Anterior cingulate cortex (tissue), 58 donors: ENCODE results near the gene SEC23IP.

Experiments
- DNase-seq, 58 donors: peaks; one replicate each; lab custom pipeline; 2025; lab: John Stamatoyannopoulos, UW

The SEC23IP gene

GRCh38 chr10:119931871-119932270, 39.3 kb downstream of the SEC23IP start:
- no peak for DNase-seq

GRCh38 chr10:119932631-119933030, 40.1 kb downstream of the SEC23IP start:
- no peak for DNase-seq

GRCh38 chr10:119933179-119933578, 40.6 kb downstream of the SEC23IP start:
- peak in 3 of 58 donors; percentile 14 to 34 (median 33) for DNase-seq

GRCh38 chr10:119940487-119940886, 48.0 kb downstream of the SEC23IP start:
- no peak for DNase-seq

- DNase-seq: no peak
These were observed 50.4 kb downstream of the SEC23IP start for GRCh38 chr10:119942973-119943372.

- no peak for DNase-seq
These were observed 53.3 kb downstream of the SEC23IP start for GRCh38 chr10:119945805-119946204.

GRCh38 chr10:119947300-119947699, 54.8 kb downstream of the SEC23IP start:
- no peak for DNase-seq

GRCh38 chr10:119957451-119957850, 64.9 kb downstream of the SEC23IP start:
- no peak for DNase-seq

GRCh38 chr10:119962837-119963236, 70.3 kb downstream of the SEC23IP start:
- no peak for DNase-seq

- DNase-seq: no peak
These were observed 74.5 kb downstream of the SEC23IP start for GRCh38 chr10:119967066-119967465.

- DNase-seq: peak in 1 of 58 donors; percentile 2
These were observed 77.1 kb downstream of the SEC23IP start for GRCh38 chr10:119969609-119970008.

- no peak for DNase-seq
These were observed 77.6 kb downstream of the SEC23IP start for GRCh38 chr10:119970107-119970506.

GRCh38 chr10:119970963-119971362, 78.4 kb downstream of the SEC23IP start:
- DNase-seq: no peak

- DNase-seq: no peak
These were observed 80.8 kb downstream of the SEC23IP start for GRCh38 chr10:119973281-119973680.

- DNase-seq: no peak
These were observed 83.9 kb downstream of the SEC23IP start for GRCh38 chr10:119976421-119976820.

- DNase-seq: no peak
These were observed 88.6 kb downstream of the SEC23IP start for GRCh38 chr10:119980956-119981750.

- DNase-seq: peak in 3 of 58 donors; percentile 2 to 8 (median 6)
These were observed 89.3 kb downstream of the SEC23IP start for GRCh38 chr10:119981826-119982225.

- DNase-seq: no peak
These were observed 95.8 kb downstream of the SEC23IP start for GRCh38 chr10:119988333-119988732.

- DNase-seq: no peak
These were observed 97.4 kb downstream of the SEC23IP start for GRCh38 chr10:119989966-119990365.

GRCh38 chr10:119991066-119991465, 98.5 kb downstream of the SEC23IP start:
- DNase-seq: no peak

GRCh38 chr10:119991816-119992215, 99.3 kb downstream of the SEC23IP start:
- no peak for DNase-seq
